Gastrocnemius medialis (tissue), 4 donors: ENCODE data around the gene ID3. TPM values are rescaled to one million over a fixed set of nuclear protein-coding genes. Genes with fewer than 3 reads are reported as not detected.

Source experiments
- ATAC-seq, 2 donors: fragments of 150-250 bp; one replicate each; pipeline ENCODE4 v1.9.1; 2016
- DNase-seq, 2 donors: peaks; one replicate each; pipeline ENCODE4 v3.0.0-alpha.2; 2019
- H3K27ac ChIP-seq, 4 donors: fragments of 200-600 bp; sonication (generic); 1 replicate in 1 of 4; 2 replicates in 3 of 4; pipeline ENCODE4 v1.5.1; 2016 to 2018; ENCODE audit warnings: mild to moderate bottlenecking in 2 of 4, moderate library complexity in 1 of 4
- H3K27me3 ChIP-seq, 3 donors: fragments of 200-600 bp; sonication (generic) in 2 of 3; 1 replicate in 1 of 3; 2 replicates in 2 of 3; pipeline versions ENCODE4 v1.5.1 to v1.6.0; 2016 to 2019; ENCODE audit warnings: mild to moderate bottlenecking in 1 of 3, moderate library complexity in 1 of 3
- H3K36me3 ChIP-seq, 2 donors: fragments of 200-600 bp; sonication (generic) in 1 of 2; one replicate each; pipeline ENCODE4 v1.5.1; 2017 to 2018
- H3K4me1 ChIP-seq, 2 donors: fragments of 200-600 bp; sonication (generic) in 1 of 2; one replicate each; pipeline ENCODE4 v1.5.1; 2016 to 2017; ENCODE audit warnings: mild to moderate bottlenecking in 2 of 2
- H3K4me3 ChIP-seq, 4 donors: fragments of 200-600 bp; sonication (generic) in 3 of 4; 1 replicate in 1 of 4; 2 replicates in 3 of 4; pipeline ENCODE4 v1.5.1; 2016 to 2019; ENCODE audit warnings: mild to moderate bottlenecking in 2 of 4
- H3K9me3 ChIP-seq, 3 donors: fragments of 200-600 bp; sonication (generic) in 2 of 3; 1 replicate in 1 of 3; 2 replicates in 2 of 3; pipeline ENCODE4 v1.5.1; 2016 to 2019
- POLR2A ChIP-seq, 2 donors: fragments of 450-650 bp; IDR thresholded peaks; one replicate each; pipeline ENCODE4 v1.6.1; 2017; ENCODE audit warnings: antibody characterized with exemption in 2 of 2, mild to moderate bottlenecking in 2 of 2, moderate library complexity in 2 of 2
- in situ Hi-C, 4 donors: fragments of 200-750 bp; cut with MboI; loops; one replicate each; pipeline versions ENCODE4 v1.15.0 to v1.8.0; 2017; ENCODE audit warnings: low sequenced_read_pairs in 4 of 4
- intact Hi-C: fragments of 100-400 bp; cut with DNase I; formaldehyde crosslinking; loops from one replicate; pipeline ENCODE4 v1.15.1; 2023; ENCODE audit warnings: low total_unique reads
- total RNA-seq, 4 donors: library from RNA; depleted of rRNA; stranded (reverse); fragments of >200 nt; gene quantifications; one replicate each; pipeline versions ENCODE4 v1.1.0 to v1.2.3, GENCODE V29; 2016
- TF ChIP-seq, protein P1 (sequence below), 5 experiments: fragments of 450-650 bp in 3 of 5; fragments of 200-600 bp in 2 of 5; sonication (generic) in 2 of 5; IDR thresholded peaks in 4 of 5; conservative IDR thresholded peaks in 1 of 5; 1 replicate in 4 of 5; 2 replicates in 1 of 5; pipeline ENCODE4 v1.5.1; 2016 to 2019; ENCODE audit warnings: antibody characterized with exemption in 5 of 5, mild to moderate bottlenecking in 3 of 5, moderate library complexity in 3 of 5

Gene ID3
- total RNA-seq, 4 donors from 2014 or later: 67.9 to 124 (median 83.0) TPM

DNA sequence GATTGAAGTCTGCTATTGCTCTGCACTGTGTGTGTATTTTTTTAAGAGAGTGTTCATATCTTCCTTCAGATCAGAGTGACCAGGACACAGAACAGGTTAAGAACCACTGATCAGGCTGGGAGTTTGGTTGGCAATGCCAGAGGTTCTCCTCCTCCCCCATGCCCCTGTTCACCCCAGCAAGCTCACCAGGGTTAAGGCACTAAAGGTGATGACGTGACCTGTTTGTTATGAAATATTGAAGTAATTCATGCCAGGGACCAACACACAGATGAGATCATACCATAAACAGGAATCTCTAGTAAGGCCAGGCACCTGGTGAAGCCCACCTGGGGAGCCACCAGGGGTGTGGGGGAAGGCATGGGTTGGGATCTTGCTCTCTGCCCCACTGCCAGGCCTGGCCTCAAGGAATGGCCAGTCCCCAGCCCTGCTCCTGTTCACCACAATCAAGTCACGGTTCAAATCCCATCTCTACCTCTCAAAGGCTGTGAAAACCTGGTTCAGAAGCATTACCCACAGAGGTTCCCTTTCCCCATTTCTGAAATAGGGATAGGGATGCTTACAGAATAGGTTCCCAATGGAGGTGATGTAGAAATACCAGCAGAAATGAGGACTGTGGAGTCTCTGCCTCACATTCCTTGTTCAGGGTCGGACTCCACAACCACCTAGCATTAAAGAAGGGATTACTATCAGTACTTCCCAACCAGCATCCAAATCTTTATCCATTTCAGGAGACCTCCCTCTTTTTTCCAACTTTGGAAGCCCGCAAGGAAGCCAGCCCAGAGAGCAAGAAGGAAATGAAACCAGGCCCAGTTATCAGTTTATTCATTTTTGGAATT, 2.4 kb downstream of the ID3 start:
- Histone ChIP-seq H3K27me3 (no peaks in the 10 kb centered on the region), H3K4me3 (peak overlapping the region; percentile 54 to 89 (median 70)), H3K4me1 (peaks cover 42 to 56% of the 10 kb centered on the region in 2 donors), H3K36me3 (no peaks in the 10 kb centered on the region), H3K9me3 (no peaks in the 10 kb centered on the region), H3K27ac (peak overlapping the region; percentile 88 to 90 (median 89))
- intact Hi-C loops: loop anchor here (5.0 to 10.0 kb wide), 2 partner anchors 75 to 212 kb away; partner anchors contain the start of genes ASAP3 and HNRNPR
- in situ Hi-C loops: no loop called here
- ATAC-seq (no peak), DNase-seq (no peak)
- no peak for TF ChIP-seq POLR2A (IDR thresholded peaks at IDR 0.05)
- TF ChIP-seq, protein P1, sequence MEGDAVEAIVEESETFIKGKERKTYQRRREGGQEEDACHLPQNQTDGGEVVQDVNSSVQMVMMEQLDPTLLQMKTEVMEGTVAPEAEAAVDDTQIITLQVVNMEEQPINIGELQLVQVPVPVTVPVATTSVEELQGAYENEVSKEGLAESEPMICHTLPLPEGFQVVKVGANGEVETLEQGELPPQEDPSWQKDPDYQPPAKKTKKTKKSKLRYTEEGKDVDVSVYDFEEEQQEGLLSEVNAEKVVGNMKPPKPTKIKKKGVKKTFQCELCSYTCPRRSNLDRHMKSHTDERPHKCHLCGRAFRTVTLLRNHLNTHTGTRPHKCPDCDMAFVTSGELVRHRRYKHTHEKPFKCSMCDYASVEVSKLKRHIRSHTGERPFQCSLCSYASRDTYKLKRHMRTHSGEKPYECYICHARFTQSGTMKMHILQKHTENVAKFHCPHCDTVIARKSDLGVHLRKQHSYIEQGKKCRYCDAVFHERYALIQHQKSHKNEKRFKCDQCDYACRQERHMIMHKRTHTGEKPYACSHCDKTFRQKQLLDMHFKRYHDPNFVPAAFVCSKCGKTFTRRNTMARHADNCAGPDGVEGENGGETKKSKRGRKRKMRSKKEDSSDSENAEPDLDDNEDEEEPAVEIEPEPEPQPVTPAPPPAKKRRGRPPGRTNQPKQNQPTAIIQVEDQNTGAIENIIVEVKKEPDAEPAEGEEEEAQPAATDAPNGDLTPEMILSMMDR (IDR thresholded peaks at IDR 0.05 in 4 of 5, conservative IDR thresholded peaks at IDR 0.05 in 1 of 5): no peak

DNA sequence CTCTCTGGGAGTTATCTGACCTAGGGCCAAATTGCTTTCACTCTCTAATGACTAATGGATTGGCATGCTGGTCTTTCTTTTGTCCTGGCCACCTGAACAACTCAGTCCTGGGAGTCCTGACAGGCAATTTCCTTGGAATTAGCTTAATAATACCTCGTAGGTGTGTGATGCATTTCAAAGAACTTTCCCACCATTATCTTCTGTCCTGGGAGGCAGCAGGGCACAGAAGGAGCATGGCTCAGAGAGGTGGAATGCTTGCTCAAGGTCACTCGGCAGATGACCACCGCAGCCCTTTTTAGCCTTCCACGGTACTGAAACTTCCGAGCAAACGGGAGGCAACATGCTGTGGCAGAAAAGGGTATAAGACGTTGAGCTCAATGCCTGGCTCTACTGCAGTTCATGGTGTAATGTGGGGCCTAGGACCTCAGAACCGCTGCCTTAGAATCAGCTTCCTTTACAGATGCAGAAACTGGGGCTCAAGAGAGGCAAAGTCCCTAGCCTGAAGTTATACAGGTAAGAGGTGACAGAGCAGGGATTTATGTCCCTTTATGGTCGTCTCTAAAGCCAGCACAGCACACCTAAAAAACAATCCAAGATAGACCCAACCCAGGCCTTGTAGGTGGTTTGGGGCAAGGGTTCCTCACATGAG, 3.2 kb downstream of the ID3 start:
- in situ Hi-C loops: no loop called here
- peak in 1 of 2 donors; percentile 15 for ATAC-seq

DNA sequence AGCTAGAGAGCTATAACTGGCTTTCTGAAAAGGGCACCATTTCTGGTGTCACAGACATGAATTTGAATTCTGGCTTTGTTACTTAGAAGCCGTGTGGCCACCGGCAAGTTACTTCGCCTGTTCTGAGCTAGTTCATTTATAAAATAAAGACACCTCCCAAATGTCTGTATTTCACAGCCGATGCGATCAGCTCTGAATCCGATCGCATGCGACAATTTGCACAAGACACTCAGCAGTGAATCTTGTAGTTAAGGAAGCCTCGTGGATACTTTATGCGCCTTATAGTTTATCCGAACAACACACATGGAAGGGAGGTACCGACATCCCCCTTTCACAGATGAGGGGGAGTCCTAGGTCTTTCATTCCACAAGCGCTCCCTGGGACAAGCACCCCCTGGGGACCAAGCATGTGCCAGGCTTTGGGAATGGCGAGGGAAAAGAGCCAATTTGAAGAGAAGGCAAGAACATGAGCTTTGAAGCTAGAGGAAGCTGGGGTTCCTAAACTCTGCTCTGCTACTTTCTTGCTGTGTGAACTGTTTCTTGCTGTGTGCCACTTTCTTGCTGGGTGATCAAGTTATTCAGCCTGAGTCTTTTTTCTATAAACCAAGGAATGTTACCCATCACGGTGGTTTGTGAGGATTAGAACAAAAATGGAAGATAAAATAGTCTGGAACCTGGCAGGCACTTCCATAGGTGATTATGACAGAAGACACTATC, 3.9 kb downstream of the ID3 start:
- in situ Hi-C loops: no loop called here
- peak in 1 of 2 donors; percentile 51 for DNase-seq
- H3K4me3 ChIP-seq: peak overlapping the region; percentile 54 to 89 (median 70)
- no peaks in the 10 kb centered on the region for H3K27me3 ChIP-seq
- peak; percentile 1 to 6 for ATAC-seq
- peak overlapping the region; percentile 88 to 90 (median 89) for H3K27ac ChIP-seq
- intact Hi-C loops: loop anchor here (5.0 to 10.0 kb wide), 2 partner anchors 73 to 211 kb away; partner anchors contain the start of genes ASAP3 and HNRNPR
- H3K36me3 ChIP-seq: no peaks in the 10 kb centered on the region
- peaks cover 30 to 41% of the 10 kb centered on the region in 2 donors for H3K4me1 ChIP-seq
- no peaks in the 10 kb centered on the region for H3K9me3 ChIP-seq
- no peak for TF ChIP-seq POLR2A (IDR thresholded peaks at IDR 0.05)
- TF ChIP-seq, protein P1 (IDR thresholded peaks at IDR 0.05 in 4 of 5, conservative IDR thresholded peaks at IDR 0.05 in 1 of 5): no peak

More for the DNA sequence above, 3.2 kb downstream of the ID3 start:
- peaks cover 35 to 48% of the 10 kb centered on the region in 2 donors for H3K4me1 ChIP-seq
- TF ChIP-seq POLR2A (IDR thresholded peaks at IDR 0.05): no peak
- TF ChIP-seq, protein P1 (IDR thresholded peaks at IDR 0.05 in 4 of 5, conservative IDR thresholded peaks at IDR 0.05 in 1 of 5): no peak
- peak overlapping the region; percentile 88 to 90 (median 89) for H3K27ac ChIP-seq
- no peak for DNase-seq
- no peaks in the 10 kb centered on the region for H3K27me3 ChIP-seq
- peak overlapping the region; percentile 54 to 89 (median 70) for H3K4me3 ChIP-seq
- intact Hi-C loops: loop anchor here (5.0 to 10.0 kb wide), 2 partner anchors 74 to 211 kb away; partner anchors contain the start of genes ASAP3 and HNRNPR
- no peaks in the 10 kb centered on the region for H3K36me3 ChIP-seq
- H3K9me3 ChIP-seq: no peaks in the 10 kb centered on the region

DNA sequence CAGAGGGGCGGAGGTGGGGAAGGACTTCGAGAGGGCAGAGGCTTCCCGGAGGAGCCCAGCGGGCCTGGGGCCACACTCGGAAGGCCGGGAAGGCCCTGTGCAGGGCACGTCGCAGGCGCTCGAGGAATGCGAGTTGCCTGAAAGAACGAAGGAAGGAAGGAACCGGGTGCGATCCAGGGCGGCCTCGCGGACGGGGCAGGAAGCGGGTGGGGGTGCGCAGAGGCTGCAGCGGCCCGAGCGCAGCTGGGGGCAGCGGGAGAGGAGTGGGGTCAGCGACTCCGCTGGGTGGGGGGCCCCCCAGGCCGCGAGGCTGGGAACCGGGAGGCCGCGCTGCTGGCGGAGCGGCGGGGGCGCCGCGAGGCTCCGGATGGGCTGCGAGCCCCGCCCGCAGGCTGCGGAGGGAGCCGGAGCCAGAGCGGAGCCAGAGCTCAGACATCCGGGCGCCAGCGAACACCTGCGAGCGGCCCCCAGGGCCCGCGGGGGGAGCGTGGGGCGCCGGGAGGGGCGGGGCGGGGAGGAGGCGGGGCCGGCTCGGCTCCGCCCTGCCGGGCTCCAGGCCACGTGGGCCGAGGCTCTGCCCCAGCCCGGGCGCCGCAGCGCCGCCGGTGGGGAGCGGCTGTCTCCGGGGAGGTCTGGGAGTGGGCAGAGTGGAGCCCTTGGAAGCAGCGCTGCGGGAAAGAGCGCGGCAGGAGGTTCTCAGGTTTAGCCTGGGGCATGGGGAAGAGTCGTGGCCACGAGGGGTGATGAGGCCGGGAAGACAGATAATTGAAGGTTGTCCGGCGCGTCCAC, 4.6 kb downstream of the ID3 start:
- ATAC-seq (peak; percentile 64 to 65), DNase-seq (peak; percentile 62 to 85)
- Histone ChIP-seq H3K9me3 (no peaks in the 10 kb centered on the region), H3K4me1 (peaks cover 23 to 34% of the 10 kb centered on the region in 2 donors), H3K27me3 (no peaks in the 10 kb centered on the region), H3K36me3 (no peaks in the 10 kb centered on the region), H3K4me3 (peak overlapping the region; percentile 54 to 89 (median 70)), H3K27ac (peak overlapping the region; percentile 88 to 90 (median 89))
- TF ChIP-seq, protein P1 (IDR thresholded peaks at IDR 0.05 in 4 of 5, conservative IDR thresholded peaks at IDR 0.05 in 1 of 5): peak in 2 of 5 experiments; percentile 40 to 50
- peak; percentile 81 to 86 for TF ChIP-seq POLR2A (IDR thresholded peaks at IDR 0.05)
- in situ Hi-C loops: no loop called here
- intact Hi-C loops: loop anchor here (1.0 to 10.0 kb wide), 3 partner anchors 33 to 210 kb away; partner anchors contain the start of genes ASAP3 and HNRNPR
